H1 (cell line): ENCODE data around the gene ERVMER34-1. TPM values are rescaled to one million over a fixed set of nuclear protein-coding genes. Genes with fewer than 3 reads are reported as not detected.

Experiments
- CTCF ChIA-PET: fragments of 300-600 bp; sonication (Branson Sonifier 250); formaldehyde crosslinking; loops from one replicate; lab custom pipeline; 2021; ENCODE audit not compliant: partially characterized antibody; lab: Charles Lee
- POLR2A ChIA-PET: fragments of 300-600 bp; sonication (Branson Sonifier 250); formaldehyde crosslinking; loops from one replicate; lab custom pipeline; 2021; ENCODE audit warnings: inconsistent platforms; ENCODE audit not compliant: partially characterized antibody; lab: Charles Lee
- DNase-seq, 2 experiments: peaks; one replicate each; pipeline versions ENCODE4 v3.0.0 to v3.0.0-alpha.2; 2010 to 2022; ENCODE audit warnings: low spot score in 2 of 2, low read depth in 1 of 2, mixed read lengths in 1 of 2
- FAIRE-seq: peaks from 2 replicates; lab custom pipeline; 2011; peaks lifted over from hg19 to GRCh38; lab: Jason Lieb, UNC
- H2AFZ ChIP-seq: 2 replicates; pipeline ENCODE4 v1.8.1; 2012; ENCODE audit warnings: low read length, inconsistent platforms
- H2AK5ac ChIP-seq: 2 replicates; pipeline ENCODE4 v1.6.1; 2013; ENCODE audit warnings: low read depth, low read length
- H2BK120ac ChIP-seq: replicated peaks from 2 replicates; pipeline ENCODE3; 2013; ENCODE audit warnings: low read depth, low read length, inconsistent platforms
- H2BK12ac ChIP-seq: 2 replicates; pipeline ENCODE4 v1.6.1; 2013; ENCODE audit warnings: low read depth, low read length
- H2BK15ac ChIP-seq: 2 replicates; pipeline ENCODE4 v1.6.1; 2013; ENCODE audit warnings: low read length
- H2BK20ac ChIP-seq: 2 replicates; pipeline ENCODE4 v1.6.1; 2013; ENCODE audit warnings: low read length
- H2BK5ac ChIP-seq: 2 replicates; pipeline ENCODE4 v1.6.1; 2013; ENCODE audit warnings: low read depth, low read length
- H3K14ac ChIP-seq: 2 replicates; pipeline ENCODE4 v1.6.1; 2013; ENCODE audit warnings: inconsistent platforms; ENCODE audit not compliant: insufficient read length
- H3K18ac ChIP-seq: 2 replicates; pipeline ENCODE4 v1.6.1; 2013; ENCODE audit warnings: low read length; ENCODE audit errors: extremely low read depth
- H3K23ac ChIP-seq: 2 replicates; pipeline ENCODE4 v1.6.1; 2013; ENCODE audit warnings: inconsistent platforms; ENCODE audit not compliant: insufficient read length
- H3K23me2 ChIP-seq: 2 replicates; pipeline ENCODE4 v1.6.1; 2013; ENCODE audit warnings: low read depth, low read length
- H3K27ac ChIP-seq: 2 replicates; pipeline ENCODE4 v1.6.1; 2011; ENCODE audit warnings: low read depth, low read length, inconsistent platforms
- H3K27me3 ChIP-seq, 4 experiments: replicated peaks in 1 of 4; 1 replicate in 1 of 4; 2 replicates in 3 of 4; pipeline versions ENCODE4 v1.6.1 to v1.8.1; 2011 to 2013; ENCODE audit warnings: low read length in 3 of 4, mild to moderate bottlenecking in 3 of 4, inconsistent platforms in 2 of 4, mixed read lengths in 2 of 4, moderate library complexity in 1 of 4; ENCODE audit not compliant: control insufficient read depth in 3 of 4, insufficient read depth in 3 of 4; ENCODE audit errors: extremely low read depth in 1 of 4
- H3K36me3 ChIP-seq, 4 experiments: 2 replicates each; pipeline versions ENCODE4 v1.6.1 to v1.8.1; 2011 to 2013; ENCODE audit warnings: mild to moderate bottlenecking in 4 of 4, low read length in 3 of 4, moderate library complexity in 2 of 4, control low read depth in 1 of 4, inconsistent platforms in 1 of 4; ENCODE audit not compliant: insufficient read depth in 4 of 4, control insufficient read depth in 2 of 4
- H3K4ac ChIP-seq: replicated peaks from 2 replicates; pipeline ENCODE3; 2013; ENCODE audit warnings: low read length, low read depth, mixed read lengths, inconsistent platforms; ENCODE audit not compliant: insufficient read length
- H3K4me1 ChIP-seq, 4 experiments: replicated peaks in 1 of 4; 1 replicate in 1 of 4; 2 replicates in 3 of 4; pipeline versions ENCODE4 v1.6.1 to v1.8.1; 2011 to 2013; ENCODE audit warnings: low read length in 3 of 4, inconsistent platforms in 2 of 4, mixed read lengths in 1 of 4; ENCODE audit not compliant: insufficient read depth in 4 of 4, control insufficient read depth in 3 of 4
- H3K4me2 ChIP-seq, 2 experiments: 2 replicates each; pipeline versions ENCODE4 v1.6.1 to v1.8.1; 2011 to 2013; ENCODE audit warnings: low read depth in 2 of 2, low read length in 2 of 2, control low read depth in 1 of 2, inconsistent platforms in 1 of 2, mild to moderate bottlenecking in 1 of 2; ENCODE audit not compliant: insufficient read depth in 1 of 2
- H3K4me3 ChIP-seq, 4 experiments: fragments of 200-600, 300-600 bp in 1 of 4; sonication (generic), shearing (Covaris generic), sonication (Bioruptor Twin) in 1 of 4; 2 replicates each; pipeline versions ENCODE4 v1.5.1 to v1.8.1; 2011 to 2016; ENCODE audit warnings: low read length in 4 of 4, low read depth in 3 of 4, control low read depth in 2 of 4, inconsistent platforms in 2 of 4, mild to moderate bottlenecking in 2 of 4, mixed read lengths in 1 of 4, moderate library complexity in 1 of 4; ENCODE audit not compliant: insufficient read depth in 2 of 4; ENCODE audit errors: extremely low read depth in 1 of 4
- H3K56ac ChIP-seq: replicated peaks from 2 replicates; pipeline ENCODE3; 2013; ENCODE audit warnings: low read depth, mild to moderate bottlenecking, mixed read lengths, low read length, inconsistent platforms; ENCODE audit not compliant: insufficient read length
- H3K79me1 ChIP-seq: 2 replicates; pipeline ENCODE4 v1.6.1; 2013; ENCODE audit warnings: low read depth, low read length, control low read depth
- H3K79me2 ChIP-seq, 2 experiments: 2 replicates each; pipeline versions ENCODE4 v1.6.1 to v1.8.1; 2012 to 2013; ENCODE audit warnings: low read length in 2 of 2, mild to moderate bottlenecking in 2 of 2, inconsistent platforms in 1 of 2; ENCODE audit not compliant: insufficient read depth in 2 of 2, control insufficient read depth in 1 of 2
- H3K9ac ChIP-seq, 4 experiments: replicated peaks in 1 of 4; 1 replicate in 1 of 4; 2 replicates in 3 of 4; pipeline versions ENCODE4 v1.6.1 to v1.8.1; 2011 to 2013; ENCODE audit warnings: low read depth in 3 of 4, low read length in 3 of 4, control low read depth in 2 of 4, mild to moderate bottlenecking in 2 of 4, moderate library complexity in 2 of 4, inconsistent platforms in 1 of 4; ENCODE audit errors: extremely low read depth in 1 of 4
- H3K9me3 ChIP-seq, 2 experiments: 2 replicates each; pipeline versions ENCODE4 v1.6.1 to v1.8.1; 2012 to 2013; ENCODE audit warnings: mild to moderate bottlenecking in 2 of 2, moderate library complexity in 2 of 2, control low read depth in 1 of 2, inconsistent platforms in 1 of 2, low read depth in 1 of 2, low read length in 1 of 2, mixed read lengths in 1 of 2; ENCODE audit not compliant: insufficient read depth in 2 of 2
- H4K20me1 ChIP-seq, 2 experiments: replicated peaks in 1 of 2; 2 replicates each; pipeline versions ENCODE3 to v1.8.1; 2011 to 2013; ENCODE audit warnings: inconsistent platforms in 2 of 2, low read length in 2 of 2, mild to moderate bottlenecking in 1 of 2; ENCODE audit not compliant: insufficient read depth in 2 of 2, control insufficient read depth in 1 of 2
- H4K5ac ChIP-seq: 2 replicates; pipeline ENCODE4 v1.6.1; 2013; ENCODE audit warnings: low read length, low read depth, mixed read lengths, inconsistent platforms; ENCODE audit not compliant: insufficient read length
- H4K8ac ChIP-seq: 2 replicates; pipeline ENCODE4 v1.8.0; 2013; ENCODE audit warnings: mild to moderate bottlenecking, moderate library complexity, low read length, inconsistent platforms; ENCODE audit not compliant: insufficient read depth; ENCODE audit errors: extremely low read depth
- H4K91ac ChIP-seq: replicated peaks from 2 replicates; pipeline ENCODE3; 2013; ENCODE audit warnings: low read length, mixed read lengths, inconsistent platforms; ENCODE audit not compliant: insufficient read length
- ATF3 ChIP-seq: IDR thresholded peaks from 2 replicates; pipeline ENCODE4 v1.6.1; 2011; ENCODE audit warnings: low read depth, mild to moderate bottlenecking, low read length; ENCODE audit not compliant: insufficient read depth
- BACH1 ChIP-seq: IDR thresholded peaks from 2 replicates; pipeline ENCODE4 v1.6.1; 2012; ENCODE audit warnings: low read length, improper control_type of control experiment
- BRCA1 ChIP-seq: IDR thresholded peaks from 2 replicates; pipeline ENCODE4 v1.6.1; 2012; ENCODE audit warnings: low read depth, low read length, improper control_type of control experiment
- CHD1 ChIP-seq: IDR thresholded peaks from 2 replicates; pipeline ENCODE4 v1.6.1; 2012; ENCODE audit warnings: low read depth, low read length, improper control_type of control experiment
- CREB1 ChIP-seq: IDR thresholded peaks from 2 replicates; pipeline ENCODE4 v1.6.1; 2012; ENCODE audit warnings: inconsistent platforms
- EGR1 ChIP-seq: IDR thresholded peaks from 2 replicates; pipeline ENCODE4 v1.6.1; 2011; ENCODE audit warnings: low read depth, low read length, borderline replicate concordance
- EZH2 ChIP-seq: fragments of 200-600 bp; sonication (generic); IDR thresholded peaks from 2 replicates; pipeline ENCODE4 v1.7.1; 2012; ENCODE audit warnings: low read depth, mild to moderate bottlenecking, moderate library complexity, low read length, inconsistent platforms; ENCODE audit not compliant: severe bottlenecking
- KDM5A ChIP-seq: fragments of 200-600 bp; IDR thresholded peaks from 2 replicates; pipeline ENCODE4 v1.7.1; 2012; ENCODE audit warnings: mild to moderate bottlenecking, low read length, inconsistent platforms, mixed read lengths
- USF2 ChIP-seq: IDR thresholded peaks from 2 replicates; pipeline ENCODE4 v1.6.1; 2011; ENCODE audit warnings: low read length, improper control_type of control experiment
- WGBS, 2 experiments: shearing (Covaris generic) in 1 of 2; methylation state at CpG; one replicate each; pipeline versions ENCODE4 v1.1.6 to v1.1.7; 2013 to 2015; ENCODE audit warnings: low lambda C conversion rate in 2 of 2, mixed read lengths in 2 of 2, inconsistent platforms in 1 of 2, low coverage in 1 of 2, missing lambda C conversion rate in 1 of 2; ENCODE audit not compliant: insufficient replicate concordance in 2 of 2, insufficient coverage in 1 of 2, insufficient read length in 1 of 2; ENCODE audit errors: extremely low coverage in 1 of 2, missing lambda C conversion rate in 1 of 2; 5-methylcytosine and 5-hydroxymethylcytosine counted together
- polyA plus RNA-seq, 7 experiments: library from polyadenylated mRNA; depleted of rRNA in 3 of 7; stranded (reverse) in 5 of 7; unstranded in 2 of 7; fragments of >200 nt in 5 of 7; fragments of 200-250 nt in 2 of 7; gene quantifications; 1 replicate in 5 of 7; 2 replicates in 1 of 7; 4 replicates in 1 of 7; pipeline versions ENCODE4 v1.2.1 to v1.2.3, GENCODE V29; 2011 to 2013; ENCODE audit warnings: missing spikeins in 2 of 7, mixed read lengths in 2 of 7
- total RNA-seq: library from RNA; stranded (reverse); fragmentation: NEBNext Ultra II Directional; extraction: Animal tissue kit (Norgen Biotek cat#: 25700); gene quantifications from 2 replicates; pipeline ENCODE4 v1.2.1, GENCODE V29; 2021

The ERVMER34-1 gene
- total and polyA plus RNA-seq, 2 of the 8 experiments (the other 6 are each of a cell fraction or from before 2014, with no cell fraction given) = 14.2 to 34.3 TPM

- no peak for DNase-seq
- Histone ChIP-seq H3K79me1 (no peaks in the 10 kb centered on the region), H3K27ac (no peak overlapping the region), H3K14ac (no peak overlapping the region), H3K23me2 (no peaks in the 10 kb centered on the region), H2AFZ (no peak overlapping the region), H2AK5ac (no peak overlapping the region), H2BK5ac (no peak overlapping the region), H3K4ac (no peak overlapping the region), H3K4me3 (no peak overlapping the region), H2BK120ac (no peak overlapping the region), H2BK20ac (no peak overlapping the region), H3K4me2 (no peak overlapping the region), H3K79me2 (no peaks in the 10 kb centered on the region), H3K23ac (no peak overlapping the region), H2BK15ac (no peak overlapping the region), H3K27me3 (no peaks in the 10 kb centered on the region), H3K9me3 (no peaks in the 10 kb centered on the region), H3K56ac (no peak overlapping the region), H4K20me1 (no peaks in the 10 kb centered on the region), H3K4me1 (peaks cover 0 to 2% (median 0%) of the 10 kb centered on the region in 4 experiments; a peak in 1 of 7 replicates), H2BK12ac (no peak overlapping the region), H4K8ac (no peak overlapping the region), H4K91ac (no peak overlapping the region), H3K18ac (no peak overlapping the region), H4K5ac (no peak overlapping the region), H3K9ac (no peak overlapping the region), H3K36me3 (no peaks in the 10 kb centered on the region)
- CTCF ChIA-PET = no interaction called here
- FAIRE-seq = no peak
- TF ChIP-seq BRCA1 = no peak
- no peak for TF ChIP-seq BACH1
- TF ChIP-seq KDM5A = no peak
- TF ChIP-seq CREB1 = no peak
- TF ChIP-seq EGR1 = no peak
- TF ChIP-seq USF2 = no peak
- TF ChIP-seq EZH2 = no peak
- TF ChIP-seq ATF3 = no peak
- no peak for TF ChIP-seq CHD1
- 89% methylated on average over 5 of the region's 5 CpGs; no CpG with 5 or more reads in 1 of the 2 experiments for WGBS, 2 experiments
- POLR2A ChIA-PET = no interaction called here
Observed at GRCh38 chr4:52791936-52792335, 40.7 kb upstream of the ERVMER34-1 start.
